MCF 10A (cell line): ENCODE measurements around the gene PABPC1L. TPM values are rescaled to one million over a fixed set of nuclear protein-coding genes. Genes with fewer than 3 reads are reported as not detected.

Experiments
- BruUV-seq: library from RNA; stranded (reverse); fragments of 400-500 nt; replicated peaks from 2 replicates; lab custom pipeline; 2021; lab: Mats Ljungman, UMichigan
- CTCF ChIA-PET: fragments of 300-600 bp; sonication (Branson Sonifier 250); formaldehyde crosslinking; extraction: SDS; loops from one replicate; lab custom pipeline; 2021; ENCODE audit warnings: antibody characterized with exemption, inconsistent platforms; lab: Yijun Ruan, JAX
- POLR2A ChIA-PET: fragments of 300-600, 350-650 bp; sonication (Branson Sonifier 250); formaldehyde crosslinking; extraction: SDS; loops from one replicate; lab custom pipeline; 2020; ENCODE audit warnings: antibody characterized with exemption, inconsistent platforms; lab: Yijun Ruan, JAX
- DNase-seq: peaks from one replicate; pipeline ENCODE4 v3.0.0-alpha.2; 2018; ENCODE audit not compliant: unreplicated experiment
- H3K27ac Mint-ChIP-seq: one replicate; pipeline ENCODE4 v1.8.0; 2022; ENCODE audit warnings: mild to moderate bottlenecking, low read depth, mixed read lengths; ENCODE audit not compliant: unreplicated experiment
- H3K27me3 Mint-ChIP-seq: one replicate; pipeline ENCODE4 v1.8.0; 2022; ENCODE audit warnings: mixed read lengths; ENCODE audit not compliant: insufficient read depth, unreplicated experiment
- H3K36me3 Mint-ChIP-seq: one replicate; pipeline ENCODE4 v1.8.0; 2022; ENCODE audit warnings: mild to moderate bottlenecking, moderate library complexity, mixed read lengths; ENCODE audit not compliant: insufficient read depth, unreplicated experiment
- H3K4me1 Mint-ChIP-seq: one replicate; pipeline ENCODE4 v1.8.0; 2022; ENCODE audit warnings: mixed read lengths; ENCODE audit not compliant: insufficient read depth, unreplicated experiment
- H3K4me3 Mint-ChIP-seq: one replicate; pipeline ENCODE4 v1.8.0; 2022; ENCODE audit warnings: mild to moderate bottlenecking, moderate library complexity, mixed read lengths; ENCODE audit not compliant: unreplicated experiment
- H3K9me3 Mint-ChIP-seq: one replicate; pipeline ENCODE4 v1.8.0; 2022; ENCODE audit warnings: mixed read lengths; ENCODE audit not compliant: unreplicated experiment
- CTCF ChIP-seq: fragments of 200-600 bp; IDR thresholded peaks from one replicate; pipeline ENCODE4 v1.8.0; 2022; ENCODE audit warnings: antibody characterized with exemption, mild to moderate bottlenecking; ENCODE audit not compliant: unreplicated experiment
- intact Hi-C: fragments of 100-400 bp; cut with micrococcal nuclease; formaldehyde crosslinking; loops from 2 replicates; pipeline ENCODE4 v1.14.1; 2022
- total RNA-seq: library from RNA; stranded (reverse); gene quantifications from 2 replicates; pipeline ENCODE4 v1.2.3, GENCODE V29; 2022

The PABPC1L gene
- total RNA-seq, 1 experiment from 2014 or later: 150 TPM

GRCh38 chr20:44958276-44958675, 48.4 kb downstream of the PABPC1L start:
- H3K4me1 Mint-ChIP-seq: peaks cover 48% of the 10 kb centered on the region
- intact Hi-C loops: no loop called here
- no peak for TF ChIP-seq CTCF
- peak overlapping the region; percentile 76 for H3K4me3 Mint-ChIP-seq
- CTCF ChIA-PET: interaction anchor here (0.5 to 3.5 kb wide), 5 partner anchors 16 to 395 kb away, joined by 3 to 15 read pairs (median 4); no protein-coding TSS in a partner anchor
- no peaks in the 10 kb centered on the region for H3K27me3 Mint-ChIP-seq
- POLR2A ChIA-PET: interaction anchor here (0.8 to 4.4 kb wide), 7 partner anchors 9 to 378 kb away, joined by 3 to 33 read pairs (median 7); partner anchors contain the start of genes PABPC1L and STK4
- H3K9me3 Mint-ChIP-seq: no peaks in the 10 kb centered on the region
- BruUV-seq: no TSS peak
- H3K36me3 Mint-ChIP-seq: peaks cover 49% of the 10 kb centered on the region
- no peak for DNase-seq
- H3K27ac Mint-ChIP-seq: peak overlapping the region; percentile 57

- Mint-ChIP-seq H3K27me3 (no peaks in the 10 kb centered on the region), H3K4me1 (peaks cover 45% of the 10 kb centered on the region), H3K27ac (peak overlapping the region; percentile 57), H3K4me3 (peak overlapping the region; percentile 76), H3K9me3 (no peaks in the 10 kb centered on the region), H3K36me3 (peaks cover 41% of the 10 kb centered on the region)
- DNase-seq: peak; percentile 62
- ChIA-PET CTCF (interaction anchor here (0.6 to 3.5 kb wide), 5 partner anchors 10 to 275 kb away, joined by 3 to 15 read pairs (median 3); no protein-coding TSS in a partner anchor), POLR2A (interaction anchor here (0.6 to 4.4 kb wide), 23 partner anchors 8 to 475 kb away, joined by 3 to 33 read pairs (median 4); partner anchors contain the start of genes DBNDD2, PABPC1L, STK4 and YWHAB)
- no TSS peak for BruUV-seq
- no peak for TF ChIP-seq CTCF
- intact Hi-C loops: no loop called here
Measured at GRCh38 chr20:44959082-44959637, 49.3 kb downstream of the PABPC1L start.

DNA sequence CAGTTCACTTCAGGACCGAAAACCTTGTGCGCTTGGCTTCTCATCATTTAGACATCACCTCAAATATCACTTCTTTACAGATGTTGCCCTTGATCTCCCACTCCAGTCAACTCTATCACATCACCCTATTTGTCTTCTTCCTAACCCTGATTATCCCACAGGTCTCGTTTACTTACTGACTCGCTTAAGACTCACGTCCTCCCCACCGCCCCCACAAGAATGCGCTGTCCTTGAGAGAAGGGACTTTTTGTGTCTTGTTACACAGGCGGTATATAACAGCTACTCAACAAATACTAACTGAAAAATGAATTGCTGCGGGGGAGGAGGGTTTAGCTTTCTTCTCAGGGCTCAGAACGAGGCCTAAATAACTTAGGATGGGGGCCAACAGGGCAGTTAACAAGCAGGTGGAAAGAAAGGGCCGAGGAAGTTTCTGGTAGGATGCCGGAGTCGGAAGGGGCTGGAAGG, 49.8 kb downstream of the PABPC1L start:
- no peaks in the 10 kb centered on the region for H3K27me3 Mint-ChIP-seq
- intact Hi-C loops: no loop called here
- TSS peak; percentile 40 for BruUV-seq
- CTCF ChIA-PET: interaction anchor here (0.6 to 3.5 kb wide), 9 partner anchors 11 to 275 kb away, joined by 3 to 15 read pairs (median 3); no protein-coding TSS in a partner anchor
- no peak for TF ChIP-seq CTCF
- peak; percentile 63 for DNase-seq
- H3K4me3 Mint-ChIP-seq: peak overlapping the region; percentile 76
- no peaks in the 10 kb centered on the region for H3K9me3 Mint-ChIP-seq
- H3K36me3 Mint-ChIP-seq: peaks cover 36% of the 10 kb centered on the region
- peaks cover 45% of the 10 kb centered on the region for H3K4me1 Mint-ChIP-seq
- peak overlapping the region; percentile 43 for H3K27ac Mint-ChIP-seq
- POLR2A ChIA-PET: interaction anchor here (0.6 to 4.4 kb wide), 32 partner anchors 8 to 544 kb away, joined by 3 to 33 read pairs (median 3); partner anchors contain the start of genes DBNDD2, PABPC1L, STK4 and YWHAB
